ENCODE data around the gene MPRIP. TPM values are rescaled to one million over a fixed set of nuclear protein-coding genes. Genes with fewer than 3 reads are reported as not detected.

Gene MPRIP
- total and polyA plus RNA-seq, 5 experiments from 2014 or later, result 16.9 to 234 (median 28.3) TPM

DNA sequence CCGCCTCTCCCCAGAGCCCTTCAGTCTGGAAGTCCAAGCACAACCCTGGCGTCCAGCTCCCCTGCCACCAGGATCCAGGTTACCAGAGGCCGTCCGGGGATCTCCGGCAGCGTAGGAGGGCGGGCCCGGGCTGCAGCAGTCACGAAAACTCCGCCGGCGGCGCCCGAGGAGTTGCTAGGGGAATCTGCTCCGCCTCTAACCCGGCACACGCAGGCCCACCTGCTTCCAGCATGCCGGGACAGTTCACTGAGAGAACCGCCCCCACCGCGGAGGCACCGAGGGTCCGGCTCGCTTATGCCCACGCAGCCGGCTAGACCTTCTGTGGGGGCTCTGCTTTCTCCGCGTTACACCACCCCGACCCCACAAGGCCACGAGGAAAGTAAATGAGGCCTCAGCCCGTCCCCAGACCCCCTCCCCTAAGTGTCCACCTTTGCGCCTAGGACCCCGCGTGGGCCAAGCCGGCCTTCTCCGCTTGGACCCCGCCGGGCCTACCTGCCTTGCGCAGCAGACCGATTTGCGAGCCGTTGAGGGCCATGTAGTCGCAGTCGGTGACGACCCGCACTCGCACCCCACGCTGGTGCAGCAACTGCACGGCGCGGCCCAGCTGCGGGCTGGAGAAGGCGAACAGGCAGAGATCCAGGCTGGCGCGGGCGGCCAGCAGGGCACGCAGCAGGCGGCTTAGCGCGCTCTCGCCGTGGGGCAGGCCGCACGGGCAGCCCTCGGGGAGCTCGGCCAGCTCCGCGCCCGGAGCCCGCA, 163.3 kb downstream of the MPRIP start:
- peaks cover 0 to 4% (median 0%) of the 10 kb centered on the region in 9 donors for H3K9me3 Mint-ChIP-seq
- peaks cover 14 to 41% (median 30%) of the 10 kb centered on the region in 4 donors for H3K4me1 Mint-ChIP-seq
- H3K4me3 Mint-ChIP-seq, result peak overlapping the region; percentile 75 to 93 (median 90)
- ATAC-seq, result peak; percentile 47 to 49
- H3K36me3 Mint-ChIP-seq, result peaks cover 0 to 28% (median 11%) of the 10 kb centered on the region in 3 donors
- H3K27ac Mint-ChIP-seq, result peak overlapping the region; percentile 77 to 98 (median 94)
- POLR2A ChIA-PET, result interaction anchor here (0.9 to 4.7 kb wide), 10 partner anchors 9 to 64 kb away, joined by 3 to 79 read pairs (median 5); partner anchors contain the start of gene FLCN
- H3K27me3 Mint-ChIP-seq, result no peaks in the 10 kb centered on the region
- peak; percentile 33 to 78 (median 50) for DNase-seq

DNA sequence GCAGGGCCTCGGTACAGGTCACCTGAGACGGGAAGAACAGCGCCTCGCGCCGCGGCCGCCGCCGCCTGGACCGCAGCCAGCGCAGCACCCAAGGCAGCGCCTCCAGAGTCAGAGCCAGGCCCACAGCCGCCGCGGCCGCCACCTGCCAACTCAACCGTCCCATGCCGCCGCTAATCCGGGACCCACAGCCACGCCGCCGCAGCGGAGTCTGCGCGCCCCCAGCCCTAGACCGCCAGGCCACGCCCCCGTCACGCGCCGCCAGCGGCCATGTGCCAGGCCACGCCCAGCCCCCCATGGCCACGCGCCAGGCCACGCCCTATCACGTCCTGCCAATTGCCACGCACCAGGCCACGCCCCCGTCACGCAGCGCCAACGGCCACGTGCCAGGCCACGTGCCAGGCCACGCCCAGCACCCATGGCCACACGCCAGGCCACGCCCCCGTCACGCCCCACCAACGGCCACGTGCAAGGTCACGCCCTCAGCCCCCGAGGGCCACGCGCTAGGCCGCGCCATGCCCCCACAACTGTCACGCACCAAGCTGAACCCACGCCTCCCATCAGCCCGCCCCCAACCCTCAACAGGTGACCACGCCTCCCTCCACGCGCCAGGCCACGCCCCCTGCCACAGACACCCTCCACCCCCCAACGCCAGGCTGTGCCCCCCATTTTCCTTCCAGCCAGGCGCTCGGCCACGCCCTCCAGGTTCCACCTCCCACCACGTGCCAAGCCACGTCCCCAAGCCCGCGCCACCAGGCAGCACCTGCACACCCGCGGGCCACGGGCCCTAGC, 164.1 kb downstream of the MPRIP start, which contains the start of gene PLD6:
PLD6 (minus strand) TSS at position 210 of the 789 bp plus-strand sequence; CDS start at position 163, 47 bp downstream.
- ATAC-seq (peak; percentile 72 to 75), DNase-seq (peak; percentile 87 to 97 (median 94))
- H3K4me1 Mint-ChIP-seq, result peaks cover 14 to 41% (median 30%) of the 10 kb centered on the region in 4 donors
- H3K9me3 Mint-ChIP-seq, result peaks cover 0 to 4% (median 0%) of the 10 kb centered on the region in 9 donors
- H3K36me3 Mint-ChIP-seq, result peaks cover 0 to 22% (median 6%) of the 10 kb centered on the region in 3 donors
- peak within 1 kb of the TSS; percentile 75 to 93 (median 90) for H3K4me3 Mint-ChIP-seq
- no peaks in the 10 kb centered on the region for H3K27me3 Mint-ChIP-seq
- H3K27ac Mint-ChIP-seq, result peak within 1 kb of the TSS; percentile 77 to 98 (median 94)
- POLR2A ChIA-PET, result interaction anchor here (0.9 to 4.7 kb wide), 9 partner anchors 8 to 65 kb away, joined by 3 to 79 read pairs (median 5); partner anchors contain the start of gene FLCN

DNA sequence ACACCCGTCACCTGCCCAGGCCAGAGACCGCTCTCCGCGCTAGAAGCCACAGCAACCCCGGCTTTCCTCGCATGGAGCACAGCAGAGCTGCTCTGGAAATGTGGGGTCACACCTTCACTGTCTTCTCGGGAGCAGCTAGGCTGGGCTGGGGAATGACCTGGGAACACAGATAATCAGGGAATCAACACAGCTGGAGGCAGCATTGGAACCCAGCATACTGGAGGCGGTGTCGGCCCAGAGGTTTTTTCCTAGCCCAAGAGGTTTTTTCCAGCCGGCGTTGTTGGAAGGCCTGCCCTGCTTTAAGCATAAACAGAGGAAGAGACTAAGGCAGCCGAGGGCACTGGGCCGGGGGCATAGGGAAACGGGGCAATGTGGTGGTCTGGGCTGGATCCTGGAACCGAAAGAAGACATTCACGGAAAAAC, 164.7 kb downstream of the MPRIP start:
- no peak for ATAC-seq
- H3K27ac Mint-ChIP-seq, result peak overlapping the region; percentile 19 to 95 (median 82)
- POLR2A ChIA-PET, result interaction anchor here (1.0 to 4.7 kb wide), 5 partner anchors 19 to 65 kb away, joined by 3 to 79 read pairs (median 5); partner anchors contain the start of gene FLCN
- DNase-seq, result no peak
- H3K4me1 Mint-ChIP-seq, result peaks cover 14 to 41% (median 30%) of the 10 kb centered on the region in 4 donors
- H3K27me3 Mint-ChIP-seq, result no peaks in the 10 kb centered on the region
- peaks cover 0 to 17% (median 4%) of the 10 kb centered on the region in 3 donors for H3K36me3 Mint-ChIP-seq
- peak overlapping the region; percentile 33 to 75 (median 70) for H3K4me3 Mint-ChIP-seq
- peaks cover 0 to 4% (median 0%) of the 10 kb centered on the region in 9 donors for H3K9me3 Mint-ChIP-seq

DNA sequence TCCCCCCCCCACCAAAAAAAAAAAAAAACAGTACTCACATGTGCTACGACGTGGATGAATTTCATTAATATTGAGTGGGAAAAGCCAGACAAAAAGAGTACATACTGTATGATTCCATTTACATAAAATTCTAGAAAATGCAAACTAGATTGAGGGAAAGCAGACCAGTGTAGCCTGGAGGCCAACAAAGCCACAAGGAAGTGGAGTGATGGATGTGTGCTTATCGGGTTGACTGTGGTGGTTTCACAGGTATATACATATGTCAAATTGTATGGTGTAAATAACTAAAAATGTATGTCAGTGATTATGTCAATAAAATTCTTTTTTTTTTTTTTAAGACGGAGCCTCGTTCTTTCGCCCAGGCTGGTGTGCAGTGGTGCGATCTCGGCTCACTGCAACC, 165.7 kb downstream of the MPRIP start:
- H3K9me3 Mint-ChIP-seq, result peaks cover 0 to 4% (median 0%) of the 10 kb centered on the region in 9 donors
- no peaks in the 10 kb centered on the region for H3K27me3 Mint-ChIP-seq
- H3K36me3 Mint-ChIP-seq, result peaks cover 0 to 13% (median under 1%) of the 10 kb centered on the region in 3 donors
- H3K4me3 Mint-ChIP-seq, result no peak overlapping the region
- POLR2A ChIA-PET, result interaction anchor here (0.7 to 4.7 kb wide), 3 partner anchors 27 to 30 kb away, joined by 3 to 79 read pairs (median 13); partner anchors contain the start of gene FLCN
- no peak for DNase-seq
- peak overlapping the region in 8 of 10 donors; percentile 20 to 78 (median 60) for H3K27ac Mint-ChIP-seq
- no peak for ATAC-seq
- H3K4me1 Mint-ChIP-seq, result peaks cover 14 to 36% (median 28%) of the 10 kb centered on the region in 4 donors

DNA sequence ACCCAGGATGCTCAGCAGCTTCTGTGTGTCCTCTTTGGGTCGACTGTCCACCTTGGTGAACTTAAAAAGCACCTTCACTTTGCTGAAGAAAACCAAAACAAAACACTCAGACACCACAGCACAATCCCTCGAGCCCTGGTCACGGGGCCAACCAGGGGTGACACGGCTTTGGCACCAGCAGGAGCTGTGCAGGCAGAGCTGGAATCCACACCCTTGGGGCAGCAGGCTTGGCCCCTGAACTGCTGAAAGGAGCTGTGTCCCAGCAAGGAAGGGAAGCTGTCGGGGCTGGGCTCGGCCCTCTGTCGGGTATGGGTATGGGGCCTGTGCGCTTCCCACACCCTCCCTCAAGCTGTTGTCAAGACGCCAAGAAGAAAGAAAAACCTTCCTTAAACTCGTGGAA, 171.5 kb downstream of the MPRIP start:
- Mint-ChIP-seq H3K27me3 (no peaks in the 10 kb centered on the region), H3K36me3 (peaks cover 0 to 54% (median 7%) of the 10 kb centered on the region in 3 donors), H3K9me3 (no peaks in the 10 kb centered on the region), H3K4me3 (no peak overlapping the region), H3K27ac (peak overlapping the region in 2 of 10 donors; percentile 11 to 75), H3K4me1 (peaks cover 0 to 4% (median 0%) of the 10 kb centered on the region in 4 donors)
- POLR2A ChIA-PET, result no interaction called here
- ATAC-seq (no peak), DNase-seq (no peak)

DNA sequence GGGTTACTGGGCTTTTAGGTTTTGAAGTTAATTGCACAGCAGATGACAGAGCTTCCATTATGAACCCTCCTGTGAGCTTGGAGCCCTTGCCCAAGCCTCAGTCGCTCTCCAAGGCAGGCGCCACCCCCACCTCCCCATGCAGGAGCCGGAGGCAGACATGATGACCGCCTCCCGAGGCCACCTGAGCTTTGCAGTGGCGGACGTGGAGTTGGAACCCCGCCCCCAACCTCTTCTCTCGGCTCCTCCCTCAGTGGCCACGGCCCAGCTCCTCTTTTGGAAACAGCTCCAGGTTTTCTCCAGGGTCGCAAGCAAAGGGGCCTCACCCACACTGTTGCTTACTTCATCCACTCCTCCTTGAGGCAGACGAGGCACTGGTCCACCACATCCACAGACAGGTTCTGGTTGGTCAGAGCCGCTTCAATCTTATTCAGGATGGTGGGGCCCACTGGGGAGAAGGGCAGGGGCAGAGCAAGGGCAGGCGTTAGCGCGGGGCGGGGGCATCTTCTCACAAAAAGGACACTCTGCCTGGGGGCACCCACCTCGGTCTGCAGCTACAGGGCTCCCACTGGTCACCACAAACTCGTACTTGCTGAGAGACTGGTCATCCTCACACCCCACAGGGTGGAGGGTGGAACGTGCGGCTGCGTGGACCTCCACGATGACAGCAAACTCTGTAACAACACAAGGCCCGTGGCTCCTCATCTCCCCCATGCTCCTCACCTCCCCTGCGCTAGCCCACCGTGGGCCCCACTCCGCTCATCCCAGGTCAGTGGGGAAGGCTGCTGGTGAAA, 172.6 kb downstream of the MPRIP start:
- H3K4me1 Mint-ChIP-seq, result peaks cover 0 to 4% (median 0%) of the 10 kb centered on the region in 4 donors
- no peak overlapping the region for H3K4me3 Mint-ChIP-seq

DNA sequence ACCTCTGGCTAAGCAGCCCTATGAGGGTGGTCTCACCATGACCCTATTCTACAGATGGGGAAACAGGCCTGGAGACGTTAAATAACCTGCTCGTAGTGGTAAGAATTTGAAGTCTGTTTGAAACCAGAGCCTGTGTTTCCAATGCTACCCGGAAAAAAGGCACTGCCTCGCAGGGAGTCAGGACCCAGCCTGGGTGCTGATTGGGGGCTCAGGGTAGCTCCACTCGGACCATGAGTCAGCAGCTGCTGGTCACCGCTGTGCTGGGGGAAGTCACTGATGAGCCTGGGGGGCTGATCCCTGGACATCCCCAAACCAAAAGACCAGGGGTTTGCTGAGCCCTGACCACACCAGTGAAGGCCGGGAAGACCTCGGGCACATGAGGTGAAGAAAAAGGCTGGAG, 173.3 kb downstream of the MPRIP start:
- H3K4me1 Mint-ChIP-seq, result peaks cover 0 to 5% (median 0%) of the 10 kb centered on the region in 4 donors
- POLR2A ChIA-PET, result no interaction called here
- H3K9me3 Mint-ChIP-seq, result no peaks in the 10 kb centered on the region
- no peak for ATAC-seq
- H3K27ac Mint-ChIP-seq, result no peak overlapping the region
- peaks cover 0 to 71% (median 11%) of the 10 kb centered on the region in 3 donors for H3K36me3 Mint-ChIP-seq
- no peak overlapping the region for H3K4me3 Mint-ChIP-seq
- DNase-seq, result no peak
- no peaks in the 10 kb centered on the region for H3K27me3 Mint-ChIP-seq

More for the DNA sequence above, 172.6 kb downstream of the MPRIP start:
- POLR2A ChIA-PET, result interaction anchor here (0.9 kb wide), 1 partner anchor 9 kb away, joined by 4 read pairs; the partner anchor contains the start of gene PLD6
- DNase-seq, result no peak
- H3K9me3 Mint-ChIP-seq, result no peaks in the 10 kb centered on the region
- H3K27ac Mint-ChIP-seq, result peak overlapping the region in 1 of 10 donors; percentile 50
- ATAC-seq, result no peak
- H3K36me3 Mint-ChIP-seq, result peaks cover 0 to 63% (median 7%) of the 10 kb centered on the region in 3 donors
- no peaks in the 10 kb centered on the region for H3K27me3 Mint-ChIP-seq

DNA sequence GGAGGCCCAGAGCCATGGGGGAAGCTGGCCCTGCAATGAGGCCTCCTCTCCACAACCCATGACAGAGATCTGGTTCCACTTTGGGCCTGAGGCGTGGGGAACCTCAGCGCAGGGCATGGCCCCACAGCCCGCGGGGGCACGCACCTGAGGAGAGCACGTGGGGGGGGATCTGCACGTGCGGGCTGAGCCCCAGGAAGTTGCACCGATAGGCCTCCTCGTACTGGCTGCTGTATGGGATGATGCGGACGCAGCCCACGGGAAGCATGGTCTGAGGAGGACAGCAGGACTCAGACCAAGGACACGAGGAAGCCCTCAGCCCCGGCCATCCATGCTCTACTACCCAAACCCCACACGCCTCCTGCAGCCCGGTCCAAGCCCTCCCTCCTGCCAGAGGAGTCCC, 174.0 kb downstream of the MPRIP start:
- H3K4me1 Mint-ChIP-seq, result peaks cover 0 to 5% (median 0%) of the 10 kb centered on the region in 4 donors
- DNase-seq, result no peak
- no peaks in the 10 kb centered on the region for H3K9me3 Mint-ChIP-seq
- no peak overlapping the region for H3K4me3 Mint-ChIP-seq
- H3K36me3 Mint-ChIP-seq, result peaks cover 0 to 77% (median 15%) of the 10 kb centered on the region in 3 donors
- POLR2A ChIA-PET, result interaction anchor here (0.5 kb wide), 1 partner anchor 226 kb away, joined by 4 read pairs; no protein-coding TSS in a partner anchor
- peak overlapping the region in 1 of 10 donors; percentile 40 for H3K27ac Mint-ChIP-seq
- H3K27me3 Mint-ChIP-seq, result no peaks in the 10 kb centered on the region
- no peak for ATAC-seq

DNA sequence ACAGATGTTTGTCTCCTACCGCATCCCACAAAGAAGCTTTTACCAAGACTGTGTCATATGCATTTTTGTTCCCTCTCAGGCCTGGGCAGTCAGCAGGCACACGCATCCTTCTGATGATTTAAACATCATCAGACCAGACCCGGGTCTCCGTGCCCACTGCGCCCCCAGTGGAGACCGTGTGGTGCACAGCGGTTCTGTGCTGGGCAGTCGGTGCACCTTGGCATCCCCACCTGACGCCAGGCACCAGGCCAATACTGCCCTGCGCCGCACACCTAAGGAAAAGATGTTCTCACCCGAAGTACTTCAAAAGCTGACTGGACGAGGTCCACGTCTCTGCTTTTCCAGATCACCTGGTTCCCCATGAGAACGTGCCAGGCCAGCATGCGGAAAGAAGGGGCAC, 174.5 kb downstream of the MPRIP start:
- Mint-ChIP-seq H3K4me3 (no peak overlapping the region), H3K27me3 (no peaks in the 10 kb centered on the region), H3K27ac (peak overlapping the region in 3 of 10 donors; percentile 2 to 83 (median 14)), H3K4me1 (peaks cover 0 to 5% (median 0%) of the 10 kb centered on the region in 4 donors), H3K36me3 (peaks cover 0 to 83% (median 15%) of the 10 kb centered on the region in 3 donors), H3K9me3 (no peaks in the 10 kb centered on the region)
- POLR2A ChIA-PET, result no interaction called here
- ATAC-seq (no peak), DNase-seq (no peak)

DNA sequence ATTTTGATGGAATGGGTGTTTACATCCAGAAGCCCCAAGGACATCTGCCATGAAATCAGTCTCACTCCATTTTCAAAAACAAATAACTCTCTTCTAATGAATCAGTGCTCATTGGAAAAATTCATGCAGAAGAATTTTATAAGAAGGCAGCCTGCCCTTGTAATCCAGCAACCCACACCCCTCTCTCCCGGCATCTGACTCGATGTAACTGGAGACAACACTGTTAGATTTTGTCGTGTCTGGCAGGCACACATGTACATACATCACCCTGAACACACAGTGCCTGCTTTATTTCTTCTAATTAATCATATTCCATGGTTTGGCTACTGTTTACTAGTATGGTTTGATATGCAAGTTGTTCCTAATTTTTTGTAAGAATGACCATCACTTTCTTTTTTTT, 175.7 kb downstream of the MPRIP start:
- no peaks in the 10 kb centered on the region for H3K27me3 Mint-ChIP-seq
- POLR2A ChIA-PET, result interaction anchor here (0.6 kb wide), 1 partner anchor 15 kb away, joined by 4 read pairs; no protein-coding TSS in a partner anchor
- no peak for DNase-seq
- H3K27ac Mint-ChIP-seq, result peak overlapping the region in 6 of 10 donors; percentile 6 to 77 (median 42)
- peaks cover 0 to 88% (median 17%) of the 10 kb centered on the region in 3 donors for H3K36me3 Mint-ChIP-seq
- H3K4me3 Mint-ChIP-seq, result no peak overlapping the region
- peaks cover 0 to 5% (median 0%) of the 10 kb centered on the region in 4 donors for H3K4me1 Mint-ChIP-seq
- no peak for ATAC-seq
- no peaks in the 10 kb centered on the region for H3K9me3 Mint-ChIP-seq

DNA sequence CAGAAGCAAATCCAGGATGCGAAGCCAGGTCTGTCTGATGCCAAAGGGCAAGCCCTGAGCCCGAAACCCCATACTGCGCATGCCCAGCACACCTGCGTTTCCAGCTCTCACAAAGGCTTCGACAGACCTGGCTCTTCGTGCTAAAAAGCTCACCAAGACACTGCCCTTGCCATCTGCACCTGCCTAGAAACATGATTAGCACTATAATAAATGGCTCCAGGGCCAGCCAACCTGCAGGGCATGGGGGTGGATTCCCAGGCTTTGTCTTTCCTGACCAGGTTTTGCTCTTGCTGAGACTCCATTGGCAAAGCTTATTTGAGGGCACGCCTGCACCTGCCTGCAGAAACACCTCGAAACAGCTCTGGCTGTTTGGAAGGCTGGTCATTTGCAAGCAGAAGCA, 178.3 kb downstream of the MPRIP start:
- H3K27ac Mint-ChIP-seq, result peak overlapping the region in 1 of 10 donors; percentile 38
- H3K36me3 Mint-ChIP-seq, result peaks cover 4 to 89% (median 22%) of the 10 kb centered on the region in 3 donors
- peaks cover 0 to 7% (median 0%) of the 10 kb centered on the region in 4 donors for H3K4me1 Mint-ChIP-seq
- H3K4me3 Mint-ChIP-seq, result no peak overlapping the region
- DNase-seq (no peak), ATAC-seq (no peak)
- H3K9me3 Mint-ChIP-seq, result no peaks in the 10 kb centered on the region
- no peaks in the 10 kb centered on the region for H3K27me3 Mint-ChIP-seq
- POLR2A ChIA-PET, result no interaction called here

All from naive thymus-derived CD8-positive, alpha-beta T cell (primary cell).